Coronary artery (tissue), 2 donors: ENCODE data around the gene LARP6.
"Not testable (repeated sequence)": the region's sequence is repeated elsewhere in the genome, so short reads cannot be mapped to it uniquely, and the experiment has no call there.

Experiments used
- DNase-seq: peaks from one replicate; pipeline ENCODE4 v3.0.0-alpha.2; 2017; ENCODE audit warnings: low spot score
- H3K27ac ChIP-seq, 2 donors: fragments of 200-600 bp; sonication (generic); one replicate each; pipeline ENCODE4 v1.5.1; 2016 to 2019
- H3K4me3 ChIP-seq: fragments of 200-600 bp; sonication (generic); 2 replicates; pipeline ENCODE4 v1.5.1; 2016; ENCODE audit warnings: mild to moderate bottlenecking, moderate library complexity
- CTCF ChIP-seq: fragments of 200-600 bp; sonication (generic); IDR thresholded peaks from one replicate; pipeline ENCODE4 v1.5.1; 2019; ENCODE audit warnings: antibody characterized with exemption

Gene LARP6

GRCh38 chr15:70879401-70879800 lies 25.4 kb upstream of the LARP6 start:
- no peak for TF ChIP-seq CTCF
- Histone ChIP-seq H3K27ac (no peak overlapping the region), H3K4me3 (no peak overlapping the region)
- DNase-seq, result no peak

- no peak for DNase-seq
- no peak overlapping the region for H3K27ac ChIP-seq
- no peak overlapping the region for H3K4me3 ChIP-seq
- no peak for TF ChIP-seq CTCF
Observed at GRCh38 chr15:70876683-70877082, 22.7 kb upstream of the LARP6 start.

- DNase-seq, result no peak
- H3K27ac ChIP-seq, result no peak overlapping the region
Observed at GRCh38 chr15:70876011-70876410, 22.1 kb upstream of the LARP6 start.

GRCh38 chr15:70875001-70875782 lies 21.2 kb upstream of the LARP6 start:
- TF ChIP-seq CTCF, result no peak
- Histone ChIP-seq H3K4me3 (no peak overlapping the region), H3K27ac (no peak overlapping the region)
- no peak for DNase-seq

More at GRCh38 chr15:70876011-70876410, 22.1 kb upstream of the LARP6 start:
- TF ChIP-seq CTCF, result no peak
- no peak overlapping the region for H3K4me3 ChIP-seq

- no peak overlapping the region for H3K4me3 ChIP-seq
- DNase-seq, result no peak
- TF ChIP-seq CTCF, result no peak
- no peak overlapping the region for H3K27ac ChIP-seq
Observed at GRCh38 chr15:70873232-70874054, 19.5 kb upstream of the LARP6 start.

- not testable (repeated sequence) for DNase-seq, H3K27ac ChIP-seq, H3K4me3 ChIP-seq
Observed at GRCh38 chr15:70871490-70871889, 17.5 kb upstream of the LARP6 start.

- TF ChIP-seq CTCF, result no peak
- Histone ChIP-seq H3K27ac (peak overlapping the region in 1 of 2 donors; percentile 58), H3K4me3 (no peak overlapping the region)
- DNase-seq, result no peak
Observed at GRCh38 chr15:70870051-70870450, 16.1 kb upstream of the LARP6 start.
